Measurements from ENCODE around the gene CEP192.
A peak's percentile ranks its signal among the peaks of the same experiment; 100 is the strongest.

Gene CEP192

DNA sequence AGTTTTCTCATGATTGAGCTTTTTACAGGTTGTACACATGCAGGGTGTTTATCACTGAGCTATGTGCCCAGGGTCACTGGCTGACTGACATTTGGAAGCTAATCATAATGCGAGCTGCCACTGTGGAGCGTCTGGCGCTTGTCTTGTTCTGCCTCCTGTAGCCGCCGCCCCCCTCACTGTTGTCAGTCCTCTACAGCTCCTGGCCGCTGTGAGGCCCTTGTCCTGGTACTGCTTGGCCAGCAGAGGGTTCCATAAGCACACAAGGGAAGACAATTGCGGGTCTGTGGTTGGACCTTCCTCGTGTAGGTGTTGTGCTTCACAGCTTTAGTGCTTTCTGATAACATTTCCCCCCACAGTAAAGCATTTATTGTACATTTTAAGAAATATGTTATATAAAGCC is 121.8 kb downstream of the CEP192 start:
- H3K4me3 ChIP-seq (ENCODE audit: low read length, poor library complexity, severe bottlenecking) = no peak overlapping the region
- H3K36me3 ChIP-seq (ENCODE audit: insufficient read depth, low read length) = peaks cover 62% of the 10 kb centered on the region
- no peaks in the 10 kb centered on the region for H3K9me3 ChIP-seq (ENCODE audit: insufficient read depth, low read depth, low read length)
- H3F3A ChIP-seq (ENCODE audit: low read depth) = no peaks in the 10 kb centered on the region
- TF ChIP-seq, protein P1, sequence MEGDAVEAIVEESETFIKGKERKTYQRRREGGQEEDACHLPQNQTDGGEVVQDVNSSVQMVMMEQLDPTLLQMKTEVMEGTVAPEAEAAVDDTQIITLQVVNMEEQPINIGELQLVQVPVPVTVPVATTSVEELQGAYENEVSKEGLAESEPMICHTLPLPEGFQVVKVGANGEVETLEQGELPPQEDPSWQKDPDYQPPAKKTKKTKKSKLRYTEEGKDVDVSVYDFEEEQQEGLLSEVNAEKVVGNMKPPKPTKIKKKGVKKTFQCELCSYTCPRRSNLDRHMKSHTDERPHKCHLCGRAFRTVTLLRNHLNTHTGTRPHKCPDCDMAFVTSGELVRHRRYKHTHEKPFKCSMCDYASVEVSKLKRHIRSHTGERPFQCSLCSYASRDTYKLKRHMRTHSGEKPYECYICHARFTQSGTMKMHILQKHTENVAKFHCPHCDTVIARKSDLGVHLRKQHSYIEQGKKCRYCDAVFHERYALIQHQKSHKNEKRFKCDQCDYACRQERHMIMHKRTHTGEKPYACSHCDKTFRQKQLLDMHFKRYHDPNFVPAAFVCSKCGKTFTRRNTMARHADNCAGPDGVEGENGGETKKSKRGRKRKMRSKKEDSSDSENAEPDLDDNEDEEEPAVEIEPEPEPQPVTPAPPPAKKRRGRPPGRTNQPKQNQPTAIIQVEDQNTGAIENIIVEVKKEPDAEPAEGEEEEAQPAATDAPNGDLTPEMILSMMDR (conservative IDR thresholded peaks at IDR 0.05; ENCODE audit: low read length) = peak; percentile 27; the same call in 1 of the 2 replicates
- TF ChIP-seq EZH2phosphoT487 (IDR thresholded peaks at IDR 0.05; ENCODE audit: borderline replicate concordance) = no peak
- no peaks in the 10 kb centered on the region for H4K20me1 ChIP-seq (ENCODE audit: insufficient read depth, low read length, poor library complexity, severe bottlenecking)
- no peak overlapping the region for H2AFZ ChIP-seq (ENCODE audit: low read length)
- H3K79me2 ChIP-seq (ENCODE audit: insufficient read depth, low read length) = no peaks in the 10 kb centered on the region
- no peaks in the 10 kb centered on the region for H3K9me2 ChIP-seq (replicated peaks; ENCODE audit: low read depth, low read length)
- H3K9ac ChIP-seq (ENCODE audit: low read depth, low read length, poor library complexity, severe bottlenecking) = no peak overlapping the region
- no peak overlapping the region for H3K4me2 ChIP-seq (ENCODE audit: low read depth, low read length, poor library complexity, severe bottlenecking)
- H3K4me1 ChIP-seq (ENCODE audit: insufficient read depth, low read length, poor library complexity, severe bottlenecking) = no peaks in the 10 kb centered on the region
- H3K27me3 ChIP-seq (ENCODE audit: insufficient read depth, low read length, poor library complexity, severe bottlenecking) = no peaks in the 10 kb centered on the region

DNA sequence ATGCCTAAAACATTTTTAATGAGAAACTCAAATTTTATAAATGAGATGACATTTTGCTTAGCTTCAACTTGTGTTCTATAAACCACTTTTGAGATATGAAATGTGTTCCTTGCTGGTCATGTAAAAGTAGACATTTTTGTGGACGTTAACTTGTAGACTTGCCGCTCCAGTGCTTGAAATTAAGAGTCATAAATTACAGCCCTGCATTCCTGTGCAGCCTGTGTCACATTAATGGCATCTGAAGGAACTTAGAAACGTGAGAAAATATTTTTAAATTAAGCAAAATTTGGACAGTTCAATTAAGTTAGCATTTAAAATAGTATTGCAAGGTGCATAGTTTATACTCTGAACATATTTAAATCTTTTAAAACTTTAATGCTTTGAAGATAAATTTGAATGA is 129.1 kb downstream of the CEP192 start:
- Histone ChIP-seq H3K4me3 (ENCODE audit: low read length, poor library complexity, severe bottlenecking) (no peak overlapping the region), H3K27me3 (ENCODE audit: insufficient read depth, low read length, poor library complexity, severe bottlenecking) (no peaks in the 10 kb centered on the region), H3K9me2 (replicated peaks; ENCODE audit: low read depth, low read length) (no peaks in the 10 kb centered on the region), H3F3A (ENCODE audit: low read depth) (no peaks in the 10 kb centered on the region), H3K79me2 (ENCODE audit: insufficient read depth, low read length) (no peaks in the 10 kb centered on the region), H3K4me2 (ENCODE audit: low read depth, low read length, poor library complexity, severe bottlenecking) (no peak overlapping the region), H4K20me1 (ENCODE audit: insufficient read depth, low read length, poor library complexity, severe bottlenecking) (no peaks in the 10 kb centered on the region), H3K36me3 (ENCODE audit: insufficient read depth, low read length) (peaks cover 37% of the 10 kb centered on the region), H2AFZ (ENCODE audit: low read length) (no peak overlapping the region), H3K9me3 (ENCODE audit: insufficient read depth, low read depth, low read length) (no peaks in the 10 kb centered on the region), H3K9ac (ENCODE audit: low read depth, low read length, poor library complexity, severe bottlenecking) (no peak overlapping the region), H3K4me1 (ENCODE audit: insufficient read depth, low read length, poor library complexity, severe bottlenecking) (no peaks in the 10 kb centered on the region)
- no peak for TF ChIP-seq EZH2phosphoT487 (IDR thresholded peaks at IDR 0.05; ENCODE audit: borderline replicate concordance)
- TF ChIP-seq, protein P1 (conservative IDR thresholded peaks at IDR 0.05; ENCODE audit: low read length) = no peak

DNA sequence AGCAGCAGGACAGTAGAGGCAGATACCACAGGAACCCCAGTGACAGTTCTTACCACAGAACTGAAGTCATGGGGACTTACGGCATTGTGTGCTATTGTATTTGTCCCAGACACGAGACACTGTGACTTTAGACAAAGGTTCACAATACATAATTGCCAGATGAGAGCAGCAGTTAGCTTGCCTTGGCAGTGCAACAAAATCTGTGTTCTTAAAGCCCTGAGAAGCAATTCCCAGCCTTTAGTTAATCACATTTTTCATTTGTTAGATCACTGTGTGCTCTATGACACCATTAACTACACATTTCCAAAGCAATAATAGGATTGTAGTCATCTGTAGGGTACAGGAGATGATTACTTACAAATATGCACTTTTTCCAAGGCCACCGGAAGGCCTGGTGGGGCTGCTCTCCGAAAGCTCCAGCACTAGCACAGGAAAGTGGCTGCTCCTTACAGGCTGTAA is 129.8 kb downstream of the CEP192 start:
- Histone ChIP-seq H3K9me2 (replicated peaks; ENCODE audit: low read depth, low read length) (no peaks in the 10 kb centered on the region), H3F3A (ENCODE audit: low read depth) (no peaks in the 10 kb centered on the region), H3K4me2 (ENCODE audit: low read depth, low read length, poor library complexity, severe bottlenecking) (no peak overlapping the region), H3K79me2 (ENCODE audit: insufficient read depth, low read length) (no peaks in the 10 kb centered on the region), H2AFZ (ENCODE audit: low read length) (no peak overlapping the region), H3K27me3 (ENCODE audit: insufficient read depth, low read length, poor library complexity, severe bottlenecking) (no peaks in the 10 kb centered on the region), H3K9ac (ENCODE audit: low read depth, low read length, poor library complexity, severe bottlenecking) (no peak overlapping the region), H3K9me3 (ENCODE audit: insufficient read depth, low read depth, low read length) (no peaks in the 10 kb centered on the region), H4K20me1 (ENCODE audit: insufficient read depth, low read length, poor library complexity, severe bottlenecking) (no peaks in the 10 kb centered on the region), H3K4me3 (ENCODE audit: low read length, poor library complexity, severe bottlenecking) (no peak overlapping the region), H3K4me1 (ENCODE audit: insufficient read depth, low read length, poor library complexity, severe bottlenecking) (no peaks in the 10 kb centered on the region), H3K36me3 (ENCODE audit: insufficient read depth, low read length) (peaks cover 35% of the 10 kb centered on the region)
- TF ChIP-seq, protein P1 (conservative IDR thresholded peaks at IDR 0.05; ENCODE audit: low read length) = no peak
- no peak for TF ChIP-seq EZH2phosphoT487 (IDR thresholded peaks at IDR 0.05; ENCODE audit: borderline replicate concordance)
